Activated CD4-positive, alpha-beta T cell treated with anti-CD3 and anti-CD28 coated beads, Interleukin-2, Interleukin-4, amounts not matched to agents 100 ng/mL and 50 ng/mL, durations not matched to agents 16 hours and 8 hours (primary cell): ENCODE data around the gene CRELD2.

Source experiments
- DNase-seq: peaks from one replicate; pipeline ENCODE4 v3.0.0-alpha.2; 2020; ENCODE audit warnings: low spot score

Gene CRELD2

GRCh38 chr22:49945042-49945794, 26.8 kb downstream of the CRELD2 start:
- peak; percentile 48 for DNase-seq

- DNase-seq: no peak
These were observed 28.3 kb downstream of the CRELD2 start for GRCh38 chr22:49946612-49947295.

- DNase-seq: no peak
These were observed 28.8 kb downstream of the CRELD2 start for GRCh38 chr22:49947296-49947622.

- DNase-seq: no peak
These were observed 29.9 kb downstream of the CRELD2 start for GRCh38 chr22:49948116-49948957.

GRCh38 chr22:49948958-49949913, 30.8 kb downstream of the CRELD2 start:
- DNase-seq: no peak

GRCh38 chr22:49949914-49950292, 31.5 kb downstream of the CRELD2 start:
- no peak for DNase-seq

DNA sequence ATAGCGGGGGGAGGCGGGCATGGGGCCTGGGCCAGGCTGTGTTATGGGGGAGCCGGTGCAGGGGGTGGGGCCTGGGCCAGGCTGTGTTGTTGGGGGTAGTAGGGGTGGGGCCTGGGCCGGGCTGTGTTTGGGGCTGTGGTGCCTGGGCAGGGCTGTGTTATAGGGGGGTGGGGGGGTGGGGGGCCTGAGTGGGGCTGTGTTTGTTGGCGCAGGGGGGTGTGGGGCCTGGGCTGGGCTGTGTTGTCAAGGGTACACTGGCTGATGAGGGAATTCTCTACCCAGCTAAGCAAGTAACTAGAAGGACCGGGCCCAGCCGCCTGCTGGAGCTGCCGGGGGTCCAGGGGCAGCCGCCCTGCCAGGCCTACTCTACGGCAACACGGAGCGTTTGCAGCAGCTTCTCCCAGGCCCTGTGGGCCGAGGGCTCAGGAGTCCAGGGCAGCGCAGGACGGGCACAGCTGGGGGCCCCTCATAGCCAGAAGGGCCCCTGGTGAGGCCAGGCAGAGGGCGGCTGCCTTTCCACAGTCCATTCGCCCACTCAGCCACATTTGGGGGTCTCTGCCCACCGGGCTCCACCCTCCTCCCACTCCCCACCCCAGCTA, 32.1 kb downstream of the CRELD2 start:
- DNase-seq: no peak

GRCh38 chr22:49951000-49951677, 32.7 kb downstream of the CRELD2 start:
- no peak for DNase-seq

DNA sequence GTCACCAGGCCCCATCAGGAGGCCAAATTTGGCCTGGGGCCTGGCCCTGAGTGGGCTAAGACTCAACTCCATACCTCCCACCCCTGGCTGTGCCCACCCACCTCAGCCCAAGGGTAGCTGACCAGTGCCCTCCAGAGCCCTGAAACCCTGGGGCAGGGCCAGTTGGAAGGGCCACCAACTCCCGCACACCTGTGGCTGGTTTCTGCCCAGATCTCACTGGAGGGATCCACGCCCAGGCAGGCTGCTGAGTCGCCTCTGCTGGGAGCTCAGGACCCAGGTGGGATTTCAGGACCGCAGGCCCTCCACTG, 33.2 kb downstream of the CRELD2 start:
- DNase-seq: no peak

DNA sequence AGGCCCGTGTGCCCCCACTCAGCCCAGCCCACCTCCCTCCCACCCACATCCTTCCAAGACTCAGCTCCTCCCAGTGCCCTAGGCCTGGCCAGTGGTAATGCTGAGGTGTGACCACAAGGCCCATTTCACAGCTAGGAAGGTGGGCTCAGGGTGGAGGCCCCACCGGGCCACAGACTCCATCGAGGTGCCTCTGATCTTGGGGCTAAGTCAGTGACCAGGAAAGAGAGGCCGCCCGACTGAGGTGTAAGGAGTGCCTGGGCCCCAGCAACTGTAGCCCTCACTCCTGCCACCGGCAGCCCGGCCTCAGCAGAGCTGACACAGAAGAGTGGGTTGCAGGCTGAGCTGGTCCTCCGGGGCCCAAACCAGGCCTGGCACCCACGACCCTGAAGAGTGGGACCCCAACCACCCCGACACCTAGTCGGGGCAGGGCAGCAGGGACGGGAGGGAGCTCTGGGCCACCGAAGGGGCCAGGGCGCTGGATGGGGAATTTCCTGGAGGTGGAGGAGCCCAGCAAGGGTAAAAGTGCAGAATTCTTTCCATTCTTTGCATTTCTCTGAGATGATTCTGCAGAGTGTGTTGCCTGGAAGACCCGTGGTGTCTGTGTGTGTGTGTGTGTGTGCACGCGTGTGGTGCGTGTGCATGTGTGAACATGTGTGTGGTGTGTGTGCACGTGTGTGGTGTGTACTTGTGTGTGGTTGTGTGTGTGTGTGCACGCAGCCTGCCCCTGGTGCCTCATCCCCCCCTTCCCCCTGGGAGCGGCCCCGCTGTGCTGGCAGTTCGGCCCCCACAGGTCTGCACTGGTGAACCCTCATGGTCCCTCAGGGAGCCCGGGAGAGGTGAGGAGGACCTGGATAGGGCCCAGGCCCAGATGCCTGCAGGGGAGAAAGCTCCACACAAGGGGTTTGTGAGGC, 33.8 kb downstream of the CRELD2 start:
- DNase-seq: no peak

GRCh38 chr22:49953027-49953679, 34.7 kb downstream of the CRELD2 start:
- no peak for DNase-seq

GRCh38 chr22:49953680-49954344, 35.4 kb downstream of the CRELD2 start:
- no peak for DNase-seq

DNA sequence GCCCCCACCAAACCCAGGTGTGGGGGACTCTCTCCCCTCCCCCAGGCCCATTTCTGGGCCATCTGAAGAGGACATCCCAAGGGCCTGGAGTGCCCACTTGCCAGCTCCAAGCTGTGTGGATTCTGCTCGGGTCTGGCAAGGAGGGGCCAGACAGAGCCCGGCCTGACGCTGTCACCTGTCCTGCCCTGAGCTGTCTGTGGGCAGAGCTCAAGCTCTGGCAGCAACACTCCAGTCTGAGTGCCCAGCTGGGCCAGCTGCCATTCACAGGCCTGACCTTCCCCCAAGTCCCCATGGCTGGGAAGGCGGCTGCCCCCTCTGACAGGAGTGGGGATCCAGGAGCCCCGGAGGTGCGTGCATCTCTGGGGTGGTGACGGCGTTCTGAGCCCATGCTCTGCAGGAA, 35.9 kb downstream of the CRELD2 start:
- DNase-seq: no peak

- DNase-seq: no peak
These were observed 36.7 kb downstream of the CRELD2 start for GRCh38 chr22:49954991-49955580.

DNA sequence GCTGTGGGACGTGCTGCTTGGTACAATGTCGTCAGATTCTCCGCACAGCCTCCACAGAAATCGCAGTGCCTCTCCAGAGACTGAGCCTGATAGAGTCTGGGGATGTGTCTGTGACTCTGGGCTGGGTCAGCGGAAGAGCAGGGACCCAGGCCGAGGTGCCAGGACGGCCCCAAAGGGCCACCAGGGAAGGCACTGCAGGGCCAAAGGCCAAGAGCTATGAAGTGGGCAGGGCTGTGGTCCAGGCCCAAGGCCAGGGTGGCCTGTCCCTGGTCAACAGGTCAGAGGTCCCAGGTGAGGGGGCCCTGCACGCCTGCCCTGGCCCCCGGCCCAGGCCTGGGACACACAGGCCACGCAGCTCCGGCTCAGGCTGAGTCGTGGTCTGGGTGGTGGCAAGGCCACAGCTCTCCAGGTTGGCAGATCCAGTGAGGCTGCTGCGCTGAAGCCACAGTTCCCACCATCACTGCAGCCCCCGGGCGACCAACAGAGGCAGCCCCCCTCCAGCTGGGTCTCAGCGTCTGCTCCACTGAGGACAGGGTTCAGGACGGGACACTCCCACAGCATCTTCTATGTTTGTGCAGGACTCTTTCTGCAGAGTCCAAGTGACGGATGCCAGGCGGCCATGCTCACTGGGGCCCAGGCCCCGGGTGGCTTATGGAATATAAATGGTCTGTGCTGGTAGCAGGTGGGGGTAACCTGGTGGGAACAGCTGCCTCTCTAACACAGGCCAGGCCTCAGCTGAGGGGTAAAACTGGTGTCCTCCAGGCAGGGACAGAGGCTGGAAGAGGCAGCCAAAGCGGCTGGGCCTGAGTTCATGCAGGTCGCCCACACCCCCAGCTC, 37.4 kb downstream of the CRELD2 start:
- DNase-seq: no peak

DNA sequence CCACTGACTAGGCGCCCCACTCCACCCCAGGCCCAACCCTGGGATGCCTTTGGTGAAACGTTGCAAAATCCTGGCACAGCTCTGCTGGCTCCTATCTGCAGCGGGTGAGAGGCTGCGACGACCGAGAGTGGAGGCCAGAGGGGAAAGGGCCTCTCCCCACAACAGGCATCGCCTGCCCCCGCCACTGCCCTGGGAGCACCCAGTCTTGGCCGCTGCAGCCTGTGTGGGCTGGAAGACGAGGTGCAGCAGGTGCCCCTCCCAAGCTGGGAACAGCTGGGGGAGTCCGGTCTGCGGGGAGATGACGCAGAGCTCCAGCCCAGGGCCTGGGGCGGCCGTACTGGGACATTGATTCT, 38.0 kb downstream of the CRELD2 start:
- no peak for DNase-seq
